Amniotic stem cell (primary cell): Measurements from ENCODE around the gene LMX1A.

Source experiments
- DNase-seq: peaks from one replicate; lab custom pipeline; 2025; lab: John Stamatoyannopoulos, UW

The LMX1A gene

GRCh38 chr1:165265196-165265838, 91.2 kb downstream of the LMX1A start:
- no peak for DNase-seq

GRCh38 chr1:165259706-165260428, 96.6 kb downstream of the LMX1A start:
- no peak for DNase-seq

DNA sequence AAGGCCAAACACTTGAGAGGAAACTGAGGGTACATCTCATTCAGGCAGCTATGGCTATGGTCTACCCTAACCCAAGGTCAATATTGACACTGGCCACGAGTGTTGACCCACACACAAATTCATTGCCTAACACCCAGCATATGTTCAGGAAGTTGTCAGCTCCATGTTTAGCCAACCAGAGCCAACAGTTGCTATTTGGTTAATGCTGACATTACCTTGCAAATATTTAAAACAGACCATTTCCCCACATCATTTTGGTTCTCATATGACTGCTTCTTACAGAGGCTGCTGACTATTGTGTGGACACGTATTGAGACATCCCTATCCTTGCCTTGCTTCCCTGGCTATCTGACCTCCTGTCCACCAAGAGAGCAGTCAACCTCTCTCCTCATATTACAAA, 97.3 kb downstream of the LMX1A start:
- no peak for DNase-seq

DNA sequence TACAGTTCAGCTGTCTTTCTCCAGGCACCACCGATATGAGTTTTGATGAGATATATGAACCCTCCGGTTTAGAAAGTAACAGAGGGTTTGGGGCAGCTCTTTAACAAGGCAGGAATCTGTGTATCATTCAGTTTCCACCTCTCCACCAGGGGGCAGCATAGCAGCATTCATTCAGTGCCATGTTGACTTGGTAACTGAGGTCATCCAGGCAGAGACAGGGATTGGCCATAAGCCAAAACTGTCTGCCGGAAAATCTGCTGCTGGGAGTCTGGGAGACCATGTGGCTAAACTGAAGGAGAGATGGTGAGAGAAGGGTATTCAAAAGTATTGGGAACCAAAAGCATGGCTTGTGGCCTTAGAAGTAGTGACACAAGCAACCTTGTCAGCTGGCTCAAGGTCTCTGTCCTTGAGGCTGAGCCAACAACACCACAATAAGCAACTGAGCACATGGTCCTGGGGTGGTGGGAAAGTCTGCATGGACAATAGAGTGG, 98.5 kb downstream of the LMX1A start:
- DNase-seq = no peak

DNA sequence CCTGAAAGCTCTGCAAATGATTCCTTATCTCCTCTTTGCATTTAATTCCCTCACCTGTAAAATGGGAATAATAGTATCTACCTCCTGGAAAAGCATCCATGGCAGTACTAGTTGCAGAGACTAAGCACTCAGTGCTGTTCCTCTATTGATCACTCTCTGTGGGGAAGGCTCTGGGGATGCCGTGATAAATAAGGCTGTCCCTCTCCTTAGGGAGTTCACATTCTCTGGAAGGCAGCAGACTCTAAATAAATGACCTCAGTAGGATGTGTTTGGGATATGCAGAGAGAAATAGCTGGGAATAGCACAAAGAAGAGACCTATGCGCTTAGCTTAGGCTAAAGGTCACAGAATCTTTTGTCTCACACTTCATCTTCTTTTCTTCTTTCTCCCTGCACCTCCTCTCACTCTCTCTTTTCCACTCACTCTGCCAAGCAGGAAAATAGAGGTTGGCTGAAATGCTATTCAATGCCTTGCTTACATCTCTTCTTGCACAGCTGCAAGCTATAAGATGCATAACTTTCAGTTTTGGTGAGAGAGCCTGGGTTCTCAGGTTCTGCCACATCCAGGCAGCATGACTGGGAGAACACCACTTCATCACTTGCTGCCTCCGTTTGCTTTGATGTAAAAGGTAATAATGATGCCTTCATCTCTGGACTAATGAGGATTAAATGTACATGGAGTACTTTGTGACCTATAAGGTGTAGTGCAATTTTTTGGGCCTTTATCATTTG, 101.5 kb downstream of the LMX1A start:
- DNase-seq = no peak

GRCh38 chr1:165254376-165254775, 102.1 kb downstream of the LMX1A start:
- DNase-seq = no peak

DNA sequence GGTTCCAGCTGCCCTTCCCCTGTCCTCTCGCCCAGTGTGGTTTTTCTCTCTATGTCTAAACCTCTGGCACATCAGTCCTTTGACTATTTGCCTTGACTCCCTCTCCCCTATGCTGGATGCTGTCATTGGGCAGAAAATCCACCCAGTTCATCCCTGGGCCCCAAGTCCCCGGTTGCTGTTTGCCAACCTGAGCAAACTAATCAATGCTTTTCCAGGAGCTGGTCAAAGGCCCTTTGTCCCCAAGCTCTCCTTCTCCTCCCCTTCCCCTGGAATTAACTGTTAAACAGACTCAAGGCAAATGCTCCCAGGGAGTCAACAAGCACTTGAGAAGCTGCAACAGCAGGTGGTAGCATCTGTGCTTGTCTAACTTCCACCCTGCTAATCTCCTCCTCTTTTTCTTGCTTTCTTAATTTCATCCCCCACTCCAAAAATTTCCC, 102.7 kb downstream of the LMX1A start:
- DNase-seq = no peak

GRCh38 chr1:165248969-165249571, 107.4 kb downstream of the LMX1A start:
- no peak for DNase-seq

- DNase-seq = no peak
Measured at GRCh38 chr1:165241952-165242351, 114.6 kb downstream of the LMX1A start.

DNA sequence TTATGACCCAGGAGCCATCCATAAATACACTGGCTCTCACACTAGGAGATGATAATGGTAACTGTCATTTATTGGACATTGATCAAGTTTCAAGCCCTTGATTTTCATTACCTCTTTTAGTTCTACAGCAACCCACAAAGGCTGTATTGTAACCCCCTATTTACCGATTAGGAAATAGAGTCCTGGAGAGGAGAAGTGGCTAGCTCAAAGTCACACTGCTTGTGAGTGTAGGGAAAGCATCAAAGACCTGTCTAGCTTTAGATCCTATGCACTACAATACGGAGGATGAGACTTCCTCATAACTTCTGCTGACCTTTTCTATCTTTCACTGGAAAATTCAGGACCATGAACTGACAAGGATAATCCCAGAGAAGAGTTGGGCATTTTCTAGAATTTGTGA, 115.2 kb downstream of the LMX1A start:
- no peak for DNase-seq

DNA sequence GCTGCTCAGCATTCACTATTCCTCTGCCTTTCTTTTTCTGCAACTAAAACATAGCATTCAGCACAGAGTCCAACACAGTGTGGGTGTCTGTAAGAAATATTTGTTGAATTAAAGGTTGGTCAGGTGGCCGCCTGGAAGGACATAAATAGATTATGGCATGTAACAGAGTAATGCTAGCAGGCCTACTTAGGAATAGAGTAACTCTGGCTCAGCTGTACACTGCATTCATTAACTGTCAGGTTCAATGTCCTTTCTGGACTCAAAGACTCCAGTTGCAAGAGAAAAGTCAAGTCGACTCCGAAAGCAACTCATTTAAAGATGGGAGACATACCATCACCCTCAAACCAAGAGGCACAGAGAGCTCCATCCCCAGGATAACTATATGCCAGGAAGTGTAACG, 116.0 kb downstream of the LMX1A start:
- DNase-seq = no peak

GRCh38 chr1:165239873-165240272, 116.6 kb downstream of the LMX1A start:
- DNase-seq = no peak

DNA sequence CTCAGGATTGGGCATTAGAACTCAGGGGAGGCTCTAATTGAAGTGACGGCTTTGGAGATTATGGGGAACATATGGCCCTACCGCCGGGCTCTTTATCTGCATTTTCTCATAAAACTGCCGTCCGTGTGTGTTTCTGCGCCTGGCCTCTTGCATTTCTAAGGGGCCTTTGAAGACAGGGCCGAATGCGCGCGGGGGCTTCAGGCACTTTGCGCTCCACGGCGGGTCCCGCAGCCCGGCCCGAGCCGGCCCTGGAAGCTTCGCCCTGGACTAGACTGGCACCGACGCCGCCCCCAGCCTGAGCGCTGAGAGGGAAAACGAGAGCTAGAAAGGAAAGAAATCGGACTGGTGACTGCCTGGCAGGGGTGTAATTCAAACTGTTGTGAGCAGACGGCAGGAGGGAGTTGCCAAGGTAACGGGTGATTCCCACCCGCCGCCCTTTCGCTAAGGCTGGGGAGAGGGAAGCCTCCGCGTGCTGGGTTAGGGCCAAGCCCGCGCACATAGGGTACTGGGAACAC, 120.7 kb downstream of the LMX1A start:
- no peak for DNase-seq

DNA sequence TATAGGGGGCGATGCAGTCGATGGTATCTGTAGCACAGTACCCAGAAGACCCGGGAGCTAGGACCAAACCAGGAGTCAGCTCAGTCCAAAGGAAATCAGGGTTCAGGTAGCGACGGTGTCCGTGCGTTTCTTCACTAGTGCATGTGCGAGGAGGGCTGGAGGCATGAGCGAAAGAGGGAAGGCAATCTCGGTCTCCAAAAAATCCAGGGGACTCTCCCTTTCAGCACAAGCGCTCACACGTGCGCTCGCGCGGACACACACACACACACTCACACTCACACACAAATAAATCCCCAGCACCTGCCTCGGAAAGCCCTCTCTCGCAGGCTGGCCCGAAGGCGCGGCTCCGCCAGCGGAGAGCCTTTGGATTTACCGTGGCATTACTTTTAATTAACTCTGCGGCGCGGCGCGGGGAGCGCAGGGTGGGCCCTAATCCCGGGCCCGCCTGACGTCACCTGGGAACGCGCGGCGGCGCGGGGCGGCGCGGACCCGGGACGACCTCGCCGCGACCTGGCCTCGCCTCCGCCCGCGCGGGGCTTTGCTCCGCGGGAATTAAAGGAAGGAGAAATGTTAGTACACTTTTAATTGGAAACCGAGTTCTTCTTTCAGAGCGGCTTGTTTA, 121.2 kb downstream of the LMX1A start:
- DNase-seq = no peak

- no peak for DNase-seq
Measured at GRCh38 chr1:165234149-165234548, 122.4 kb downstream of the LMX1A start.

DNA sequence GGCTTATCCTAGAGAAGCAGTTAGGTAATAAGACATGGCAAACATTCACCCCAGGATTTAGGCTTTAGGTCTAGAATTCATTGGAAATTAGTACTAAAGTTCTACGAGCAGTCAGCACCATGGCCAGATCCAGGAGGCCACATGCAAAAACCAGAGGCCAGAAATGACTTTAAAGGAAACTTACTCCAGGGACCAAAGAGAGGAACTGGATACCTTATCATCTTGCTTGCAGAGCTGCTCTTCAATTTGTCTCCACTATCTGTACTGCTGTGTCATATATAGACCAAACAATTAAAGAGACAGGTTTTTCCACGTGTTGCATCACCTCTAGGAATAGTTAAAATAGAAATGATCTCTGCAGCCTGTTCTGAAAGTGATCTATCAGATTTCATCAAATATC, 127.8 kb downstream of the LMX1A start:
- DNase-seq = no peak

GRCh38 chr1:165228111-165228655, 128.3 kb downstream of the LMX1A start:
- no peak for DNase-seq

GRCh38 chr1:165226326-165226725, 130.2 kb downstream of the LMX1A start:
- no peak for DNase-seq

DNA sequence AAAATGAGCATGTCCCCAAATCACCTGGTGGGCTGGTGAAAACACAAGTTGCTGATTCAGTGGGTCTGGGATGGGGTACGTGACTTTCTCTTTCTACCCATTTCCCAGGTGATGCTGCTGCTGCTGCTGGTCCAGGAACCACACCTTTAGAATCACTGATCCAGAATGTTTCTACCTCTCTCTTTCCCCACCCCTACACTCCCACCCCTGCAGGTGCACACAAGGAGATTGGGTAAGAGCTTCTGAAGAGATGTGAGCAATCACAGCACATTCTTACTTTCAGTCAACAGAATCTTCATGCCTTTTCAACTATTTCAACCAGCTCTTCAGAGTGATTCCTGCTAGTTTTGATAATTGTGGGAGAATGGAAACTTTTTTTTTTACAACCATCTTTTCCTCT, 130.9 kb downstream of the LMX1A start:
- no peak for DNase-seq

DNA sequence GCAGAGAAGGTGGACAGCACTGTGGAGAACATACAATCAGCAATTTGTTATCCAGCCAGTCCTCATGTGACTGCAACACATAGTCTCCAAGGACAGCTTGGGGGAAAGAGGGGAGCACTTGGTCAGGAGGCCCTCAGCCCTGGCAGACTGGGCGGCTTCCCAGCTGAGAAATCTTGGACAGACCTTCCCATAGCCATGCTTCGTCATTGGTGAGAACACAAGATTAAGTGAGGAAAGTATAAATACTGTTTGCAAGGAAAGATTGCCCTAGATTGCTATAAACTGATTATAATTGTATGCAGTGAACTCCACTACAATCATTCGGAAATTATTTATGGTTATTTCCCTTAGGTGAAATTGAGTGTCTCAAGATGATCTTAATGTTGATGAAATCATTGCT, 131.5 kb downstream of the LMX1A start:
- no peak for DNase-seq

GRCh38 chr1:165224504-165224903, 132.0 kb downstream of the LMX1A start:
- DNase-seq = no peak

DNA sequence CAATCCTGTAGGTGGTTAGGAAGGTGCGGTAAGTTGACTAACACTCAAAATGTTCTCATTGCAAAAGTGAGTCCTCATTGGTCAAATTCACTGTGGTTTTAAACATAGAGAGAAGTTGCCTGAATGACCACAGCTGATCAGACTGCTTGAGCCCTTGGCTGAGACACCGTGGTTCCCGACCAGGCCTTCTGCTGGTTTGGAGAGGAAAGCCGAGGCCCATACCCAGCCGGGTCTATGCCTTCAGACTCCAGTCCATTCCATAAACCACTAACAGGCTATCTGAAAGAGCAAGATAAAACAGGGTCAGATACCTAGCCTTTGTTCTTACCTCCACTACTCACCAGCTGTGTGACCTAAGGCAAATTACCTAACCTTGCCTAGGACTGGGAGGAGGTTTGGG, 133.9 kb downstream of the LMX1A start:
- DNase-seq = no peak
